K562 (cell line): Measurements from ENCODE around the gene CDC42EP1. TPM values are rescaled to one million over a fixed set of nuclear protein-coding genes. Genes with fewer than 3 reads are reported as not detected.
A peak's percentile ranks its signal among the peaks of the same experiment; 100 is the strongest.

Experiments
- BRD9 ChIP-seq: fragments of 450-650 bp; IDR thresholded peaks from 2 replicates; pipeline ENCODE4 v1.6.1; 2018; ENCODE audit warnings: low read depth; ENCODE audit not compliant: partially characterized antibody
- CC2D1A ChIP-seq: fragments of 450-650 bp; IDR thresholded peaks from 2 replicates; pipeline ENCODE4 v1.6.1; 2017; ENCODE audit warnings: mild to moderate bottlenecking
- CREB3 ChIP-seq: fragments of 450-650 bp; conservative IDR thresholded peaks from 2 replicates; pipeline ENCODE4 v1.6.1; 2016; ENCODE audit warnings: missing genetic modification characterization, low read depth, mild to moderate bottlenecking, missing compliant biosample characterization, moderate library complexity
- E2F3 ChIP-seq: fragments of 250-450 bp; sonication (Bioruptor Pico); IDR thresholded peaks from 2 replicates; pipeline ENCODE4 v1.4.0; 2020; ENCODE audit warnings: mild to moderate bottlenecking
- E2F8 ChIP-seq: fragments of 450-650 bp; IDR thresholded peaks from 2 replicates; pipeline ENCODE4 v1.7.1; 2018; ENCODE audit warnings: mild to moderate bottlenecking, low read depth; ENCODE audit not compliant: partially characterized antibody
- GTF2B ChIP-seq: IDR thresholded peaks from 2 replicates; pipeline ENCODE4 v1.6.1; 2011; ENCODE audit not compliant: insufficient read length; ENCODE audit errors: extremely low read depth
- HMG20B ChIP-seq: fragments of 250-450 bp; sonication (Bioruptor Pico); IDR thresholded peaks from 2 replicates; pipeline ENCODE4 v1.5.0; 2021; ENCODE audit warnings: mild to moderate bottlenecking
- HNRNPK ChIP-seq: fragments of 200-400 bp; formaldehyde crosslinking; IDR thresholded peaks from one replicate; pipeline ENCODE4 v1.6.1; 2018; ENCODE audit warnings: mild to moderate bottlenecking, low read depth, low read length; ENCODE audit not compliant: poor library complexity, severe bottlenecking
- HNRNPL ChIP-seq: fragments of 200-400 bp; formaldehyde crosslinking; IDR thresholded peaks from 2 replicates; pipeline ENCODE4 v1.6.1; 2017; ENCODE audit warnings: low read depth, mild to moderate bottlenecking, low read length
- KDM4B ChIP-seq, 2 experiments: fragments of 450-650 bp in 1 of 2; sonication (generic) in 1 of 2; IDR thresholded peaks; 2 replicates each; pipeline ENCODE4 v1.6.1; 2016 to 2017; ENCODE audit warnings: borderline replicate concordance in 2 of 2, antibody characterized with exemption in 1 of 2, low read depth in 1 of 2, mild to moderate bottlenecking in 1 of 2
- KLF10 ChIP-seq: fragments of 250-450 bp; sonication (Bioruptor Pico); IDR thresholded peaks from 2 replicates; pipeline ENCODE4 v1.6.1; 2021; ENCODE audit warnings: matching md5 sums
- MAZ ChIP-seq, 2 experiments: fragments of 450-650 bp in 1 of 2; sonication (generic) in 1 of 2; formaldehyde crosslinking; IDR thresholded peaks in 1 of 2; conservative IDR thresholded peaks in 1 of 2; 2 replicates each; pipeline versions ENCODE4 v1.4.0 to v1.5.0; 2020; ENCODE audit warnings: mild to moderate bottlenecking in 1 of 2, missing genetic modification reagents in 1 of 2
- NR4A1 ChIP-seq, 2 experiments: fragments of 250-450 bp in 1 of 2; fragments of 450-650 bp in 1 of 2; sonication (Bioruptor Pico) in 1 of 2; IDR thresholded peaks; 2 replicates each; pipeline versions ENCODE4 v1.4.0 to v1.6.1; 2016 to 2020; ENCODE audit warnings: mild to moderate bottlenecking in 2 of 2, missing compliant biosample characterization in 1 of 2, missing genetic modification characterization in 1 of 2, moderate library complexity in 1 of 2
- SNIP1 ChIP-seq: fragments of 450-650 bp; IDR thresholded peaks from 2 replicates; pipeline ENCODE4 v1.7.1; 2017; ENCODE audit warnings: low read depth, mild to moderate bottlenecking
- SRSF1 ChIP-seq: fragments of 200-400 bp; formaldehyde crosslinking; IDR thresholded peaks from 2 replicates; pipeline ENCODE4 v1.6.1; 2017; ENCODE audit warnings: mild to moderate bottlenecking, low read depth, low read length, moderate library complexity
- TCF7 ChIP-seq: sonication (generic); IDR thresholded peaks from 2 replicates; pipeline ENCODE4 v1.6.1; 2016; ENCODE audit warnings: antibody characterized with exemption, borderline replicate concordance
- ZNF398 ChIP-seq: fragments of 250-450 bp; sonication (Bioruptor Pico); IDR thresholded peaks from 2 replicates; pipeline ENCODE4 v1.8.0; 2021; ENCODE audit warnings: moderate library complexity, mild to moderate bottlenecking, inconsistent platforms
- ZNF436 ChIP-seq: fragments of 250-450, 450-650 bp; sonication (Bioruptor Pico); formaldehyde crosslinking; IDR thresholded peaks from 2 replicates; pipeline ENCODE4 v1.7.0; 2020; ENCODE audit warnings: mild to moderate bottlenecking
- ZNF699 ChIP-seq: fragments of 250-450 bp; sonication (Bioruptor Pico); IDR thresholded peaks from 2 replicates; pipeline ENCODE4 v1.8.0; 2021; ENCODE audit warnings: mild to moderate bottlenecking, moderate library complexity; ENCODE audit not compliant: insufficient replicate concordance
- ZNF79 ChIP-seq: fragments of 250-450 bp; sonication (Bioruptor Pico); IDR thresholded peaks from 2 replicates; pipeline ENCODE4 v1.4.0; 2020; ENCODE audit warnings: low read depth, mild to moderate bottlenecking, moderate library complexity
- polyA plus RNA-seq, 8 experiments: library from polyadenylated mRNA; depleted of rRNA in 4 of 8; stranded (reverse) in 5 of 8; unstranded in 3 of 8; fragments of >200 nt; fragmentation: Nextera tagmentation in 2 of 8; fragmentation: Illumina TruSeq in 1 of 8; extraction: Ambion mirVana in 2 of 8; extraction: Trizol in 1 of 8; gene quantifications; 2 replicates each; pipeline versions ENCODE4 v1.2.1 to v1.2.3, GENCODE V29; 2011 to 2014; ENCODE audit warnings: inconsistent platforms in 1 of 8, missing spikeins in 1 of 8
- total RNA-seq, 7 experiments: library from RNA; depleted of rRNA in 6 of 7; stranded (reverse); fragments of >200 nt in 6 of 7; fragmentation: Illumina TruSeq in 2 of 7; extraction: Trizol in 2 of 7; gene quantifications; 2 replicates each; pipeline versions ENCODE4 v1.2.1 to v1.2.3, GENCODE V29; 2011 to 2021; ENCODE audit warnings: low replicate concordance in 1 of 7

The CDC42EP1 gene
- total and polyA plus RNA-seq, 9 of the 15 experiments (the other 6 are each of a cell fraction or from before 2014, with no cell fraction given) = 0.67 to 70.2 (median 7.3) TPM

GRCh38 chr22:37538590-37539357 is 21.5 kb upstream of the CDC42EP1 start (continued):
- TF ChIP-seq NR4A1 (CRISPR knock-in tag; IDR thresholded peaks at IDR 0.05) (no peak), NR4A1 (tag; IDR thresholded peaks at IDR 0.05) (no peak), ZNF398 (CRISPR knock-in tag) (no peak), ZNF79 (CRISPR knock-in tag) (no peak), E2F8 (no peak), HMG20B (no peak), BRD9 (no peak), ZNF699 (CRISPR knock-in tag) (no peak), E2F3 (no peak), HNRNPK (no peak), MAZ (CRISPR knock-in tag; conservative IDR thresholded peaks at IDR 0.05 in 1 of 2, IDR thresholded peaks at IDR 0.05 in 1 of 2) (peak; percentile 47 to 64; a peak in 3 of 4 replicates), GTF2B (no peak), HNRNPL (no peak), CREB3 (tag) (no peak), ZNF436 (CRISPR knock-in tag) (no peak), KLF10 (CRISPR knock-in tag) (no peak), SRSF1 (no peak), TCF7 (no peak), CC2D1A (peak; percentile 60; the same call in 1 of the 2 replicates), KDM4B (IDR thresholded peaks at IDR 0.05; ENCODE audit: borderline replicate concordance in 2 of 2, low read depth in 1 of 2) (no peak), SNIP1 (no peak)
